ENCODE results near the gene BTLA.
"Not testable (repeated sequence)": the region's sequence is repeated elsewhere in the genome, so short reads cannot be mapped to it uniquely, and the experiment has no call there.

The BTLA gene

GRCh38 chr3:112437146-112438022 is 61.9 kb downstream of the BTLA start:
- Mint-ChIP-seq H3K4me3 (no peak overlapping the region), H3K4me1 (peaks cover 38% of the 10 kb centered on the region), H3K27me3 (no peaks in the 10 kb centered on the region), H3K27ac (peak overlapping the region; percentile 36), H3K9me3 (peaks cover 13% of the 10 kb centered on the region), H3K36me3 (peaks cover 4% of the 10 kb centered on the region)

- peaks cover 39% of the 10 kb centered on the region for H3K4me1 Mint-ChIP-seq
- peaks cover 6% of the 10 kb centered on the region for H3K36me3 Mint-ChIP-seq
- no peaks in the 10 kb centered on the region for H3K27me3 Mint-ChIP-seq
- H3K27ac Mint-ChIP-seq, result no peak overlapping the region
- H3K4me3 Mint-ChIP-seq, result no peak overlapping the region
- peaks cover 10% of the 10 kb centered on the region for H3K9me3 Mint-ChIP-seq
Measured at GRCh38 chr3:112429960-112430359, 69.3 kb downstream of the BTLA start.

GRCh38 chr3:112427123-112427522 is 72.1 kb downstream of the BTLA start:
- no peaks in the 10 kb centered on the region for H3K27me3 Mint-ChIP-seq
- peaks cover 6% of the 10 kb centered on the region for H3K36me3 Mint-ChIP-seq
- H3K4me3 Mint-ChIP-seq, result no peak overlapping the region
- H3K27ac Mint-ChIP-seq, result no peak overlapping the region
- H3K4me1 Mint-ChIP-seq, result peaks cover 19% of the 10 kb centered on the region
- H3K9me3 Mint-ChIP-seq, result peaks cover 6% of the 10 kb centered on the region

- H3K4me3 Mint-ChIP-seq, result no peak overlapping the region
- peaks cover 2% of the 10 kb centered on the region for H3K9me3 Mint-ChIP-seq
- no peaks in the 10 kb centered on the region for H3K27me3 Mint-ChIP-seq
- H3K36me3 Mint-ChIP-seq, result peaks cover 2% of the 10 kb centered on the region
- no peak overlapping the region for H3K27ac Mint-ChIP-seq
- H3K4me1 Mint-ChIP-seq, result peaks cover 15% of the 10 kb centered on the region
Measured at GRCh38 chr3:112425858-112426750, 73.2 kb downstream of the BTLA start.

GRCh38 chr3:112425382-112425781 is 73.9 kb downstream of the BTLA start:
- Mint-ChIP-seq H3K9me3 (no peaks in the 10 kb centered on the region), H3K4me3 (no peak overlapping the region), H3K27ac (no peak overlapping the region), H3K27me3 (no peaks in the 10 kb centered on the region), H3K4me1 (peaks cover 13% of the 10 kb centered on the region), H3K36me3 (no peaks in the 10 kb centered on the region)

GRCh38 chr3:112424394-112424793 is 74.9 kb downstream of the BTLA start:
- H3K27ac Mint-ChIP-seq, result no peak overlapping the region
- H3K4me1 Mint-ChIP-seq, result peaks cover 13% of the 10 kb centered on the region
- no peak overlapping the region for H3K4me3 Mint-ChIP-seq
- H3K9me3 Mint-ChIP-seq, result no peaks in the 10 kb centered on the region
- H3K27me3 Mint-ChIP-seq, result no peaks in the 10 kb centered on the region
- no peaks in the 10 kb centered on the region for H3K36me3 Mint-ChIP-seq

GRCh38 chr3:112422921-112423320 is 76.4 kb downstream of the BTLA start:
- not testable (repeated sequence) for H3K27me3 Mint-ChIP-seq, H3K27ac Mint-ChIP-seq, H3K36me3 Mint-ChIP-seq, H3K4me3 Mint-ChIP-seq, H3K9me3 Mint-ChIP-seq
- peaks cover 13% of the 10 kb centered on the region for H3K4me1 Mint-ChIP-seq

- not testable (repeated sequence) for H3K27me3 Mint-ChIP-seq, H3K36me3 Mint-ChIP-seq, H3K27ac Mint-ChIP-seq
Measured at GRCh38 chr3:112418526-112418925, 80.7 kb downstream of the BTLA start.

GRCh38 chr3:112417696-112418318 is 81.5 kb downstream of the BTLA start:
- no peaks in the 10 kb centered on the region for H3K36me3 Mint-ChIP-seq
- H3K27me3 Mint-ChIP-seq, result no peaks in the 10 kb centered on the region
- H3K27ac Mint-ChIP-seq, result no peak overlapping the region
- H3K9me3 Mint-ChIP-seq, result peaks cover 5% of the 10 kb centered on the region
- peaks cover 4% of the 10 kb centered on the region for H3K4me1 Mint-ChIP-seq
- no peak overlapping the region for H3K4me3 Mint-ChIP-seq

More at GRCh38 chr3:112418526-112418925, 80.7 kb downstream of the BTLA start:
- not testable (repeated sequence) for H3K9me3 Mint-ChIP-seq, H3K4me3 Mint-ChIP-seq, H3K4me1 Mint-ChIP-seq

- Mint-ChIP-seq H3K27me3 (no peaks in the 10 kb centered on the region), H3K9me3 (peaks cover 5% of the 10 kb centered on the region), H3K36me3 (no peaks in the 10 kb centered on the region), H3K4me1 (peaks cover 8% of the 10 kb centered on the region), H3K4me3 (no peak overlapping the region), H3K27ac (no peak overlapping the region)
Measured at GRCh38 chr3:112416391-112417212, 82.7 kb downstream of the BTLA start.

- peaks cover 5% of the 10 kb centered on the region for H3K9me3 Mint-ChIP-seq
- H3K4me1 Mint-ChIP-seq, result peaks cover 8% of the 10 kb centered on the region
- no peak overlapping the region for H3K4me3 Mint-ChIP-seq
- H3K36me3 Mint-ChIP-seq, result no peaks in the 10 kb centered on the region
- no peaks in the 10 kb centered on the region for H3K27me3 Mint-ChIP-seq
- no peak overlapping the region for H3K27ac Mint-ChIP-seq
Measured at GRCh38 chr3:112415390-112415789, 83.9 kb downstream of the BTLA start.
